HG03354 (cell line): Measurements from ENCODE around the gene NDUFS8.
"Not testable (repeated sequence)": the region's sequence is repeated elsewhere in the genome, so short reads cannot be mapped to it uniquely, and the experiment has no call there.

ENCODE experiments used
- ATAC-seq: cut with Tn5 transposase; IDR thresholded peaks from one replicate; pipeline ENCODE4 v1.9.1; 2021; ENCODE audit warnings: mild to moderate bottlenecking; ENCODE audit not compliant: unreplicated experiment, poor library complexity, severe bottlenecking

The NDUFS8 gene

DNA sequence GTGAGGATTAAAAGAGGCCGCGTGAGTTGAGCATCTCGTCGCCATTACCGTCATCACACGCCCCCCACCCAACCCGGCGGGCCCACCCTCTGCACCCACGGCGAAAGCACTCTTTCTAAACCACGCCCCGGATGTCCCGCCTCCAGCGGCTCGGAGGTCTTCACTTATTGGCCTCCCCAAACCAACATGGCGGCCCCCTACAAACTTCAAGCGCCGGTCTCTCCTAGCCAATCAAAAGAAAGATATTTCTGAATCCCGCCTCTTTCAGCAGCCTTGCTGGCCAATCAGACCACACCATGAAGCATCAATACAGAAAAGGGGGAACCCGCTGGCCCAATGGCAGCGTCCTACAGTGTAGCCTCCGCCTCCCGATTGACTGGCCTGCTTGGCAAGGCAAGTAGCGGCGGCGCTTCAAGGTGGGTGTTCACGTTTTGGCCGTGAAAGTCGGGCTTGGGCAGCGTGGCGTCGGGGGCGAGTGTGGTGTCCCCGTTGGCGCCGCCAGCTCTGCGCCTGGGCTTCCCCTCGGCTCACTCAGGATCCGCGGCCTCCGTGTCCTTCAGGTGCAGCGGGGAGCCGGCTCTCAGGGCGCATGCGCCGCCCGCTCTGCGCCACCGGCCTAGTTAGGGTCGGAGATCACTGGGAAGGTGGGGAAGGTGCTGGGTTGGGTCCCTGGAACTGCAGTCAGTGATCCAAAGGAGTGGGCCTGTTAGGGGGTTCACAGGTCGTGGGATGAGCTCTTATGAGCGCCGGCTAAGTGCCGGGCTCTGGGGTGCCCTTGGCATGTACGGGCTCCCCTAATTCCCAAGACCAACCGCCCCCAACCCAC lies at the start of gene NDUFS8:
Gene NDUFS8 (plus strand): TSS at position 364 of the 826 bp plus-strand sequence. CDS start 1,471 bp downstream, outside the sequence.
- ATAC-seq: peak; percentile 95

DNA sequence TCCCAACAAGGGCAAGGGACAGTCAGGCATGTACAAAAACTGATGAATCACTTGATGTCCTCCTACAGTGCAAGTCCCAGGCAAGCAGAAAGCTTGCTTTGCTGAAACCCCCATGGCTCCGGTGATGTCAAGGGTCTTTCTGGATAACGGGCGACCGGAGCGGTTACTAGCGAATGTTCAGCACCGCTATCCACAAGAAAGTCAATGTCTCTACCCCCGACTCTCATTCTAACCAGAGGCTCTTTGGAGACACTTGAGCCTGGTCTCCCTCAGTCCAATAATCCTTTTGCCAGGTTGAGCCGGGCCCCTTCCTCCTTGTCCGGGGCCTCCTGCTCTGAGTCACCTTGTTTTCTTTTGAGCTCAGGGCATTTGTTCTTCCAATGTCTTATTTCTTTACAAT lies 49.3 kb upstream of the NDUFS8 start:
- not testable (repeated sequence) for ATAC-seq

DNA sequence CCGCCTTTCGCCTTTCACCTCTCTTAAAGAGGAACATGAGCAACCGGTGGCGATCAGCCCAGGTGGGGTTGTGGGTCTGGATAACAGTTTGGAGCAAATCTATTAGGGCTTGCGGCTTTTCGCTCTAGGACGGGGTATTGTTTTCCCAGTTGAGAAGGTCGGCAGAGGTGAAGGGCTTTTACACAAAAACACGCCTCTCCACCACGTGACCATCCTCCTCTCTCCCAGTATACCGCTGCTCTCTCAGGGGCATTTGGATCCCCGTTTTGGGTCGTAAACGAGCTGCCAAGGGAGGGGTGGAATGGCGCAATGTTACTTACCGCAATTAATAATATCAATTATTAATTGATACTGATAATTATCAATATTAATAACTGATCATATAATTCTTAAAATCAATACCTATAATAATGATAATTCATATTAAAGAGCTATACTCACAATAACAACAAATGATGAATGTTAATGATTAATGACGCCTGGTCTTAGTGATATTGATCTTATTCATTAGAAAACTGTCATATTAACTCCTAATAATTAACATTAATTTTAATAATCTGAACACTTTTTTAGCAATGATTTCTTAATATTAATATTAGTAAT lies 48.1 kb upstream of the NDUFS8 start:
- not testable (repeated sequence) for ATAC-seq

DNA sequence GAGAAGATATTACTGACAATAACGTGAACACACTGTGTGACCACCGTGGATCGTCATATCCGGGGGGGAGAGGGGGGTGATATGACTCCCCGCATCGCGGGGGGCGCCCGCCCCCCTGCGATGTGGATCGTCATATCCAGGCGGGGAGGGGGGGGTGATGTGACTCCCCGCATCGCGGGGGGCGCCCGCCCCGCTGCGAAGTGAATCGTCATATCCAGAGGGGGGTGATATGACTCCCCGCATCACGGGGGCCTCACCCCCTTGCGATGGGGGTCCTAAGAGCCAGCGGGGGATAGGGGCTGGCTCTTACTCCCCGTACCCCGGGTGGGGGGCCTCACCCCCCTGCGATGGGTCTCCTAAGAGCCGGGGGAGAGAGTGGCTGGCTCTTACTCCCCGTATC lies 46.5 kb upstream of the NDUFS8 start:
- no peak for ATAC-seq

DNA sequence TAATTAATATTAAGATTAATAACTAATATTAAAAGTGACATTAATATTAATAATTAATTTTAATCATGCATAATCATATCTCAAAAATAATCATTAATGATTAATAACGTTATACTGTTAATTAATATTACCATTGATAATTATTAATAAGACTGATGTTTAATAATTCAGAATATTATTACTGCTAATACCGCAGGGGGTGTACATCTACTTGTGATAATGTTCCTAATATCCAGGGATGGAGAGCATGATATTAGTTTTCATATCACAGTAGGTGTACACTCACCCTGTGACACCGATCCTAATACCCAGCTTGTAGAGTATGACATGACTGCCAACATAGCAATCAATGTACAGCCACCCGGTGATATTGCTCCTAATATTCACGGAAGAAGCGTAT lies 45.2 kb upstream of the NDUFS8 start:
- not testable (repeated sequence) for ATAC-seq

DNA sequence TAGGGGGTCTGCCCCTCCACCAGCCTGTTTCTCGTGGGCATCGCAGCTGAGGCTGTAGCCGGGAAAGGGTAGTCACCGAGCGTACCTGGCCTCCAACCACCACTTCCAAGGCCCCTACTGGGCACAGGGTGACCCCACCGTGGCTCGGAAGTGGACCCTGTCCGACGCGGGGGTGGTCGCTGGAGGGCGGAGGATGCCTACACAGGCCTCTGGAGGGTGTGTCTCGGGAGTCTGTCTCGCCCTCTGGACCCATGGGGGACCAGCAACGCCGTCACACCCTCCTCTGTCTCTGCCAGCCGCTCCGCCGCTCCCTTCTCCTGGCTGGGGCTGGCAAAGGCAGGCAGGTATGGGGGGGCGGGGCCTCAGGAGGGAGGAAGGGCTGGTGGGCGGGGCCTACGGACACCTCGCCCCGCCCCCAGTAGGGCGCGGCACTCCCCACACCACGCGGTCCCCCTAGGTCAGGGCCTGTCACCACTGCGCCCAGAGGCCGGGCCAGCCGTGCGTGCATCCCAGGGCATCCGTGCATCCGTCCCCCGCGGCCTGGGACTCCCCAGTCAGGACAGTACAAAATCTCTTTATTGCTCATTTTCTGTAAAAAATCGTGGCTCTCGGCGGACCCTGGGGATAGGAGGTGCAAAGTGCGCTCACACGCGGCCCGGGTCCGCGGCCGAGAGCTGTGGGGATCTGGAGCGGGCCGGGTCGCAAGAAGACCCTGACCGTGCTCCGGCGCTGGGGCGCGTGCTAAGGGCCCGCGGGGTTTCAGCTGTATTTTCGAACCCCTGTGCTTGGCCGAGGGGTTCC lies 39.7 kb upstream of the NDUFS8 start:
- not testable (repeated sequence) for ATAC-seq

DNA sequence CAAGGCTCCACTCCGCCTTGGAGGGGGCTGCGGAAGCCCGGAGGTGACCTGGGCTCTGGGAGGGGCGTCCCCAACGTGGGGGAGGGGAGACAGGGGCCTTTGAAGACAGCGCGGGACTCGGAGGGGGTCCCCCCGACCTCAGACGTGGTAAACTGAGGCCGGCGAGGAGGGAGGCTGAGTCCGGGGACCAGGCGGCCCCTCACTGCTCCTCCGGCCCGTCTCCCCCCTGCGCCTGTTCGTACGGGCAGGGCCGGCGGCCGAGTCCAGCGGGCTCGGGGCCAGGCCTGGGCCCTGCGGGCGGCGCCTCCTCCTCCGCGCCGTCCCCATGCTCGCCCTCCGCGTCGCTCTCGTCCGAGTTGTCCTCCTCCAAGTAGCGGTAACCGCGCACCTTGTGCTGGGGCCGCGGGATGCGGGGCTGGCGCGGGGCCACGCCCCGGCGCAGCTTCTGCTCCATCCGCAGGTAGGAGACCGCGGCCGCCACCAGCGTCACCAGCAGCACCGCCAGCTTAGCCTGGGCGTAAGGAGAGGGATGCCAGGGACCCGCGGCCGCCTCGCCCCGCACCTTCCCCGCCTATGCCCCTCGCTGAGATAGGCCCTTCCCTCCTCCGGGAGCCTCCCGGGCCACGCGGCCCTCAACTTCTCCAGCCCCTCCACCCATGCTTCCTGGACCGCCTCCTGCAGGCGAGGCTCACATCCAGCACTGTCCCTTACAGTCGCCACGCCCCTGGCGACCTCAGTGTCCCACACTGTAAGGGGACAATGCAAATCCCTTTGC lies 38.9 kb upstream of the NDUFS8 start:
- ATAC-seq: not testable (repeated sequence)

DNA sequence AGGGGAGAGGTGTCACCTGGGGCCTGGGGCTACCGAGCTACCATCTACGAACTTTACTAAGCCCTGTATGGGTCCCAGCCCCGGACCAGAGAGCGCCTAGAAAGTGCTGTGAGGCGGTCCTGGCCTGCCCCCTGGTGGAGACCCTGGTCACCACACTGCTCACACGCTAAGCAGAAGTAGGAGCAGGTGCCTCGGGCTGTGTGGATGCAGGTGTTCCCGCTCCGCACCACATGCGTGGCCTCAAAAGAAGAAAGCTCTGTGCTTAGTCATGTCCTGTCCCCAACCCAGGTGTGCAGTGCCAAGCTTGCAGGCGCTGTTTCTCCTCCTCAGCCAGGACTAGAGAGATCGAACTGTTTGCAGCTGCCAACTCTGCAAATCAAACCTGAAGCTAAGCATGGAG lies 36.7 kb upstream of the NDUFS8 start:
- not testable (repeated sequence) for ATAC-seq

DNA sequence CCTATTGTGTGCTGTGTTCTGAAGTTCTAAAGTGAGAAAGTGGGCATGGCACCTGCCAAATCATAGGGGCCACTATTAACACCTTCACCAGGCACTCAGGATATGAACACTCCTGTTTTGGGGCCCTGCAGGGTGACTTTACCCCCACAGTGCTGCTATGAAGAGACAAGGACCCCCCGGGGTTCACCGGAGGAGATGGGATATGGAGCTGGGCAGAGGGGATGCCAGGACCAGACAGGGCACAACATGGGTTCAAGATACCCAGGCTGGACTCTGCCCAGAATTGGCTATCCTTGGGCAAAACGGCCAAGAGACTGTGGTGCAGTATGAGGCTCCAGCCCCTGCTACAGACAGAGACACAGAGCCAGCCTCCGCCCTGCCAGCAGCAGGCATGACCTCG lies 36.1 kb upstream of the NDUFS8 start:
- not testable (repeated sequence) for ATAC-seq

DNA sequence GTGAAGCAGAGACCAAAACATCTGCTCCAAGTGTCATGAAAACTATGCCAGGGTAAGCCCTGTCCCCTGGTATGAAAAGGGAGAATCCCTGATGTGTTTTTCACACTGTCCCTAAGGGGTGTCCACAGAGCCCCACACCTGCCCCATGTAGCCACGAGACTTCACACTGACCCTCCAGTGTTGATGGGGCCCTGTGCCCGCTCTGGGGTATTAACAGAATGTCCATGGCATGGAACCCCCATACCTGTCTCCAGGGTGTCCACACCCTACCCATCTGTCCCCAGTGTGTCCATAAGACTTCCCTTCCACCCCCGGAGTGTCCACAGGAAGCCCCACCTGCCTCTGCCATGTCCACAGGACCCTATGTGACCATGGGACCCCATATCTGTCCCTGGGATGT lies 35.4 kb upstream of the NDUFS8 start:
- not testable (repeated sequence) for ATAC-seq

DNA sequence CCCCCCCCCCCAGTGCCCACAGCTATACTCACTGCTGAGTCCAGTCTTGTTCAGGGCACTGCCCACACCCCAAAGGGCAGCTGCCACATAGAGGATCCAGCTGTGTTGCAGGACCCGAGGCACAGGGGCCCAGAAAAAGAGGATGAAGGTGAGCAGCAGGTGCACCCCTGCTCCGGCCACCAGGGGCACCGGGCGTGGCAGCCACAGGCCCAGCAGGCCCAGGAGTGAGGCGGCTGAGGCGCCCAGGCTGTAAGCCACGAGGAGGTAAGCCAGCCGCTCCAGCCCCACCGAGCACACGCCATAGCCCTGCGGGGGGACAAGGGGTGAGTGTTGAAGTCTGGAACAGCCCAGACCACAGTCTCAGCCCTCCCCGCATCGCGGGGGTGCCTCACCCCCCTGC lies 34.9 kb upstream of the NDUFS8 start:
- not testable (repeated sequence) for ATAC-seq

DNA sequence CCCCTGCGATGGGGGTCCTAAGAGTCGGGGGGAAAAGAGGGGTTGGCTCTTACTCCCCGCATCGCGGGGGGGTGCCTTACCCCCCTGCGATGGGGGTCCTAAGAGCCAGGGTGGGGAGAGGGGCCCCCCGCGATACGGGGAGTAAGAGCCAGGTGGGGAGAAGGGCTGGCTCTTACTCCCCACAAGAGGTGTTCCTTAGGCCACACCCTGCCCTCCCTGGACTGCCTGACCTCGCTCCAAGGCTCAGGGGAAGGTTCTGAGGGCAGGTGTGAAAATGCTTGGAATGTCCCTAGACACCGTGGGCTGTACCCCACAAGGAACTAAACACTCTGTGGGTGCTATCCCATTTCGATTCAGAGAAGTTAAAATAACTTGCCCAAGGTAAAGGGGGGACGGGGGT lies 34.4 kb upstream of the NDUFS8 start:
- ATAC-seq: no peak

DNA sequence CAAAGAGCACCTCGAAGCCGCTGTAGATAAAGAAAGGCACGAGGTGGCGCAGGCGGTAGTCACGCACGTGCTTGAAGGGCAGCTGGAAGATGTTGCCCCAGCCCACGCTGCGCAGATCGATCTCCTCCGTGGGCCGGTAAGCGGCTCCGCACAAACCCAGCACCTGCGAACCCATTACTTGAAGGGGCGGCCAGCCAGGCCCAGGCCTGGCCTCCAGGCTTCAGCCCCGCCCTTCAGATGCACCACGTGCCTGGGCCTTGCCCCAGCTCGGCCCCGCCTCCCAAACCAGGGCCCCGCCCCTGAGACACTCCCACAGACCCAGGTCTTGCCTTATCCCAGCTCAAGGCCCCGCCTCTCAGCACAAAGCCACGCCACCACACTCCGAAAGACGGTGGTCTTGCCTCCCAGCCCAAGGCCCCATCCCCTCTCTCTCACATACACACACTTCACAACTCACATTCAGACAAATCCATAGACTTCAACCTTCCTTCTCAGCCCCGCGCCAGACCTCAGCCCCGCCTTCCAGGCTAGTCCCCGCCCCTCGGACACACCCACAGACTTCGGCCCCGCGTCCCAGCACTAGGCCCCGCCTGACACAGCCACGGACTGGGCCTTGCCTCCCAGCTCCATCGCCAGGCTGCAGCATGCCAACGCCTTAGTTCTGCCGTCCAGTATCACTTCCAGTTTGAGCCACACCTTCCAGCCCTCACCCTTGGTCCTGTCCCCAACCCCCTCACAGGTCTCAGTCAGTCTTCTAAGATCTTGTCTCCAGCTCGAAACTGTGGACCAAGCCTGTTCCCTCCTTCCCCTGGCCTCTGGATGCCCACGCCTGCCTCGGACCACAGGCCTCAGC lies 33.6 kb upstream of the NDUFS8 start:
- no peak for ATAC-seq

DNA sequence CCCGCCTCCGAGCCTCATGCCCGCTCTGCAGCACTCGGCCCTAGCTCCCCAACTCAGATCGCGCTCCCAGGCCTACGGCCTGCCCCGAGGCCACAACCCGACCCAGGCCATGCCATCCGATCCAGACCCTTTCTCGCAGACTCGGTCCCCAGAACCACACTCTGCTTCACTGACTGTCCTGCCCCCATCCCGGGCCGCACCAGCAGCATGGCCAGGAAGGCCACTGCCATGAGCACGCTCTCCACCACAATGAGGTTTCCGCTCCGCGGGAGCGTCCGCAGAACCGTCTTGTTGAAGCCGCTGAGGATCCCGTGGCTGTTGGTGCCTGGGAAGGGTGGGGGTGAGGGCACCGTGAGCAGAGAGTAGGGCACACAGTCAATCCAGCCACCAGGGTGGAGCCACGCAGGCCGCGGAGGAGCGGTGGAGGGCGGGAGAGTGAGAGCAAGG lies 33.0 kb upstream of the NDUFS8 start:
- ATAC-seq: no peak

DNA sequence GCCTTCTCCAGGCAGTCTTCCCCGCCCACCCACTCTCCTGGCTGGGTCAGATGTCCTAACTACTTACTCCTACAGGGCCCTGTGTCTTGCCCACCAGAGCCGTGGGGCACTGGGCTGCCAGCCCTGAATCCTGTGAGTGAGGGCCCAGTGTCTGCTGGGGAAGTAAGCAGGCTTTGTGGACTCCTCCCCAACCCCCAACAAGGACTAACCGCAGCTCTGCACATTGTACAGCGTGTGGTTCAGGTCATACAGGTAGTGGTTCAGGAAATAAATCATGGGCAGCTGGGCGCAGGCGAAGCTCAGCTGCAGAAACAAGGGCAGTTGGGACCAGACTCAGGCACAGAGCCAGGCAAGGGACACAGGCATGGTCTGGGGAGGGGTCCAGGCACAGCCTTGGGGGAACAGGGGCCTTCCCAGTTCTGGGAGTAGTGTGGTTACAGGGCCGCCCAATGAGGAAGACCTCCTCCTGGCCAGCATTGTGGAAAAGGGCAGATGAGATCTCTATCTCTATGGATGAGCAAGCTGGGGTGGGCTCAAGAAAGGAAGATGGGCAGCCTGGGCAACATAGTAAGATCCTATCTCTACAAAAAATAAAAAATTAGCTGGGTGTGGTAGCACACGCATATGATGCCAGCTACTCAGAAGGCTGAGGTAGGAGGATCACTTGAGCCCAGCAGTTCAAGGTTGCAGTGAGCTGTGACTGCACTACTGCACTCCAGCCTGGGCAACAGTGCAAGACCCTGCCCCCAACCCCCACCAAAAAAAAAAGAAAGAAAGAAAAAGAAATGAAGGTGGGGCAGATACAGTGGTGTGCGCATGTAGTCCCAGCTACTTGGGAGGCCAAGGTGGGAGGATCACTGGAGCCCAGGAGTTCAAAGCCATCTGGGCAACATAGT lies 32.1 kb upstream of the NDUFS8 start:
- no peak for ATAC-seq

DNA sequence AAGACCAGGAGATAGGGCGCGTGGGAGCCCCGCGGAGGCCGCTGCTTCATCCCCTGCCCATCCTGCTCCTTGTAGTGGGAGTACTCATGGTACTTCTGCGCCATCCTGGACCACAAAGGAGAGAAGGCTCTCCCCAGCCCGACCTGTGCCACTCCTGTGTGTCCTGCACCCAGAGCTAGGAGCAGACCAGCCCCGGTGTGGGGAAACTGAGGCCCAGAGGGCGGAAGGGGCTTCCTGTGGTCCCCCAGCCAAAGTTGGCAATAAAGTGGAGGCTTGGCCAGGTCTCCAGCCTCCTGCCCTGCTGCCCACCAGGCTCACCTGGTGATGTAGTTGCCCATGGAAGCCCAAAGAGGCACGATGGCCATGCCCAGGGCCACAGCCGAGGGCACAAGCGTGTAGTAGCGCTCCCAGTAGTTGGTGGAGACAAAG lies 31.3 kb upstream of the NDUFS8 start:
- ATAC-seq: no peak

DNA sequence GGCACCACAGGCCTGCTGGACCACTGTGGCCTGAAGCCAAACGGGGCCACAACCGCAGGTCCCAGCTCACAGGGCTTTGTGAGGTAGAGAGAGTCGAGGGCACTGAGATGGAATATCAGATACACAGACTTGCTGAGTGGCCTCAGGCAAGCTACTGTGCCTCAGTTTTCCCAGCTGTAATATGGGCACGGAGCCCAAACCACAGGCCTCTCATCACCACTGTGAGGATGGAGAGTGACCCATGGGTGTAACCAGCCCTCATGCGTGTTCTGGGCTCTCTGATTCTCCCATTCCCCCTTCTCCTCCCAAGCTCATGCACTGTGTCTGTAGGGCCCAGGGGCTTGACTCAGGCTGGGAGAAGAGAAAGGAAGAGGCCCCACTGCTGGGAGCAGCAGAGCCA lies 30.8 kb upstream of the NDUFS8 start:
- no peak for ATAC-seq

DNA sequence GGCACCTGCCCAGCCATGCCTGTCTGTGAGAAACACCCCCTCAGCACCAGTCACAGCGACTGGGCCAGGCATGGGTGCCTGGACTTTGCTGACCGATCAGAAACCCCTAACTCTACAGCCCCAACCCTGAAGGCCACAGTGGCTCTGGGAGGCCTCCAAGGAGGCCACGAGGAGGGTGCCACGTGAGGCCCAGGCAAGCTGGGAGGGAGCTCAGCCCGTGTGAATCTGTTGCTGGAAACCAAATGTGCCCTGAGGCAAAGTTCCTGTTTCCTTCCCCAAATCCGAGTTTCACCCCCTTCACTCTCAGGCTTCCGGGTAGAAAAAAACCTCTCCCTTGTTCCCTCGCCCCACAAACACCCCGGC lies 27.9 kb upstream of the NDUFS8 start:
- ATAC-seq: peak; percentile 19
